ENCODE data around the gene DNAJC15.
A peak's percentile ranks its signal among the peaks of the same experiment; 100 is the strongest.
"Not testable (repeated sequence)": the region's sequence is repeated elsewhere in the genome, so short reads cannot be mapped to it uniquely, and the experiment has no call there.

DNAJC15 gene

GRCh38 chr13:43023289-43023963 lies at the start of gene DNAJC15:
DNAJC15 (plus strand) TSS chr13:43023586; CDS start chr13:43023627, 41 bp downstream.
- DNase-seq (ENCODE audit: low read depth, low spot score), result peak; percentile 92

- DNase-seq (ENCODE audit: low read depth, low spot score), result no peak
Observed at GRCh38 chr13:42976066-42976465, 47.3 kb upstream of the DNAJC15 start.

GRCh38 chr13:42977219-42977659 lies 46.1 kb upstream of the DNAJC15 start:
- no peak for DNase-seq (ENCODE audit: low read depth, low spot score)

GRCh38 chr13:42981317-42981716 lies 42.1 kb upstream of the DNAJC15 start:
- peak; percentile 54 for DNase-seq (ENCODE audit: low read depth, low spot score)

- DNase-seq (ENCODE audit: low read depth, low spot score), result no peak
Observed at GRCh38 chr13:42981853-42982252, 41.5 kb upstream of the DNAJC15 start.

- DNase-seq (ENCODE audit: low read depth, low spot score), result no peak
Observed at GRCh38 chr13:42984026-42984425, 39.4 kb upstream of the DNAJC15 start.

GRCh38 chr13:42984691-42985090 lies 38.7 kb upstream of the DNAJC15 start:
- DNase-seq (ENCODE audit: low read depth, low spot score), result no peak

- DNase-seq (ENCODE audit: low read depth, low spot score), result no peak
Observed at GRCh38 chr13:42985312-42986175, 37.8 kb upstream of the DNAJC15 start.

GRCh38 chr13:42986176-42986574 lies 37.2 kb upstream of the DNAJC15 start:
- no peak for DNase-seq (ENCODE audit: low read depth, low spot score)

GRCh38 chr13:42990291-42991232 lies 32.8 kb upstream of the DNAJC15 start:
- no peak for DNase-seq (ENCODE audit: low read depth, low spot score)

GRCh38 chr13:42991233-42991897 lies 32.0 kb upstream of the DNAJC15 start:
- DNase-seq (ENCODE audit: low read depth, low spot score), result not testable (repeated sequence)

- DNase-seq (ENCODE audit: low read depth, low spot score), result peak; percentile 81
Observed at GRCh38 chr13:42991898-42992763, 31.3 kb upstream of the DNAJC15 start, which contains the start of gene EPSTI1. EPSTI1 (minus strand) TSS chr13:42992241; CDS start chr13:42992165, 76 bp downstream.

- no peak for DNase-seq (ENCODE audit: low read depth, low spot score)
Observed at GRCh38 chr13:42992764-42993122, 30.6 kb upstream of the DNAJC15 start.

- DNase-seq (ENCODE audit: low read depth, low spot score), result no peak
Observed at GRCh38 chr13:42994878-42995277, 28.5 kb upstream of the DNAJC15 start.

- DNase-seq (ENCODE audit: low read depth, low spot score), result peak; percentile 43
Observed at GRCh38 chr13:42996584-42996983, 26.8 kb upstream of the DNAJC15 start.

- no peak for DNase-seq (ENCODE audit: low read depth, low spot score)
Observed at GRCh38 chr13:42997381-42997780, 26.0 kb upstream of the DNAJC15 start.

GRCh38 chr13:42999491-42999890 lies 23.9 kb upstream of the DNAJC15 start:
- DNase-seq (ENCODE audit: low read depth, low spot score), result no peak

GRCh38 chr13:43000676-43001075 lies 22.7 kb upstream of the DNAJC15 start:
- no peak for DNase-seq (ENCODE audit: low read depth, low spot score)

- DNase-seq (ENCODE audit: low read depth, low spot score), result no peak
Observed at GRCh38 chr13:43002021-43002420, 21.4 kb upstream of the DNAJC15 start.

GRCh38 chr13:43003010-43003409 lies 20.4 kb upstream of the DNAJC15 start:
- DNase-seq (ENCODE audit: low read depth, low spot score), result peak; percentile 46

Data from astrocyte of the hippocampus (primary cell).